ENCODE results near the gene NR3C2. TPM values are rescaled to one million over a fixed set of nuclear protein-coding genes. Genes with fewer than 3 reads are reported as not detected.

The NR3C2 gene
- total RNA-seq, 1 experiment from 2014 or later: 0.26 TPM

DNA sequence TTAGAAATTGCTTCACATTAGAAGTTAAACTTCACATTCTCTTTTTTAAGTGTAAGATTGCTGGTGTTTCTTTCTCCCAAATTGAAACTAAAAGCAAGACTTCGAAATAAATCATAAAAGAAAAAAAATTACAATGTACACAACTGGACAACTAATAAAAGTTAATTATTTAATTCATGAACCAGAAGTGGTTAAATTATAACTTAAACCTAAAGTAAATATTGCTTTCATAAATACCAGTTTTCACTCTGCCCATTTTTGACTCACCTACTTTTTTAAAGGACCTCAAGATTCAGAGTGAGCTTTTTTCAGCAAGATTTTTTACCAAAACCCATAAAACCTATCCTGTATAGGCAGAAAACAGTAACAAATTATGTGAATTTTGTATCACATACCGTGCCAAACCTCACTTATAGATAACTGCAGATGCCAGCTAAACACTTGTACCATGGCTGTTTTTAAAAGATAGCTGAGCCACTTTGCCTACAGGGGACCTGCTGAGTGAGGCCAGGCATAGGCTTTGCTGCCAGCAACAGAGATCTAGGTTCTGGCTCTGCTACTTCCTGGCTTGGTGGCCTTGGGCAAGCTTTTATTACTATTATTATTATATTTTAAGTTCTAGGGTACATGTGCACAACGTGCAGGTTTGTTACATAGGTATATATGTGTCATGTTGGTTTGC, 259.8 kb downstream of the NR3C2 start:
- intact Hi-C loops (cut with micrococcal nuclease; ENCODE audit: unreplicated experiment): no loop called here
- TF ChIP-seq, protein P1, sequence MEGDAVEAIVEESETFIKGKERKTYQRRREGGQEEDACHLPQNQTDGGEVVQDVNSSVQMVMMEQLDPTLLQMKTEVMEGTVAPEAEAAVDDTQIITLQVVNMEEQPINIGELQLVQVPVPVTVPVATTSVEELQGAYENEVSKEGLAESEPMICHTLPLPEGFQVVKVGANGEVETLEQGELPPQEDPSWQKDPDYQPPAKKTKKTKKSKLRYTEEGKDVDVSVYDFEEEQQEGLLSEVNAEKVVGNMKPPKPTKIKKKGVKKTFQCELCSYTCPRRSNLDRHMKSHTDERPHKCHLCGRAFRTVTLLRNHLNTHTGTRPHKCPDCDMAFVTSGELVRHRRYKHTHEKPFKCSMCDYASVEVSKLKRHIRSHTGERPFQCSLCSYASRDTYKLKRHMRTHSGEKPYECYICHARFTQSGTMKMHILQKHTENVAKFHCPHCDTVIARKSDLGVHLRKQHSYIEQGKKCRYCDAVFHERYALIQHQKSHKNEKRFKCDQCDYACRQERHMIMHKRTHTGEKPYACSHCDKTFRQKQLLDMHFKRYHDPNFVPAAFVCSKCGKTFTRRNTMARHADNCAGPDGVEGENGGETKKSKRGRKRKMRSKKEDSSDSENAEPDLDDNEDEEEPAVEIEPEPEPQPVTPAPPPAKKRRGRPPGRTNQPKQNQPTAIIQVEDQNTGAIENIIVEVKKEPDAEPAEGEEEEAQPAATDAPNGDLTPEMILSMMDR (IDR thresholded peaks at IDR 0.05): no peak
- TF ChIP-seq SIN3A (IDR thresholded peaks at IDR 0.05; ENCODE audit: borderline replicate concordance, insufficient read depth, low read depth, low read length) (no peak), REST (IDR thresholded peaks at IDR 0.05; ENCODE audit: insufficient read depth in 1 of 2, low read depth in 2 of 2, low read length in 1 of 2) (no peak), TCF7L2 (IDR thresholded peaks at IDR 0.05; ENCODE audit: low read depth, low read length) (no peak), POLR2AphosphoS5 (IDR thresholded peaks at IDR 0.05; ENCODE audit: low read depth, low read length) (no peak)
- Histone ChIP-seq H3K4me1 (ENCODE audit: control insufficient read depth, insufficient read depth, low read length) (no peaks in the 10 kb centered on the region), H3K36me3 (ENCODE audit: control insufficient read depth, insufficient read depth, low read length) (no peaks in the 10 kb centered on the region), H3K27me3 (ENCODE audit: control insufficient read depth, insufficient read depth, low read length) (no peaks in the 10 kb centered on the region), H3K9me3 (ENCODE audit: control insufficient read depth, insufficient read depth, low read depth, low read length) (no peaks in the 10 kb centered on the region), H3K4me3 (ENCODE audit: low read depth in 2 of 2, low read length in 2 of 2) (no peak overlapping the region), H3K27ac (ENCODE audit: low read length) (no peak overlapping the region)
- in situ Hi-C loops (cut with HindIII; ENCODE audit: low pct_unique_long_range_greater_than_20kb, low sequenced_read_pairs): no loop called here
- ATAC-seq: no peak
- no TSS peak for BruUV-seq (replicated peaks)
- ChIA-PET CTCF (no interaction called here), POLR2A (no interaction called here)
- DNase-seq (ENCODE audit: low read depth, low spot score): no peak

DNA sequence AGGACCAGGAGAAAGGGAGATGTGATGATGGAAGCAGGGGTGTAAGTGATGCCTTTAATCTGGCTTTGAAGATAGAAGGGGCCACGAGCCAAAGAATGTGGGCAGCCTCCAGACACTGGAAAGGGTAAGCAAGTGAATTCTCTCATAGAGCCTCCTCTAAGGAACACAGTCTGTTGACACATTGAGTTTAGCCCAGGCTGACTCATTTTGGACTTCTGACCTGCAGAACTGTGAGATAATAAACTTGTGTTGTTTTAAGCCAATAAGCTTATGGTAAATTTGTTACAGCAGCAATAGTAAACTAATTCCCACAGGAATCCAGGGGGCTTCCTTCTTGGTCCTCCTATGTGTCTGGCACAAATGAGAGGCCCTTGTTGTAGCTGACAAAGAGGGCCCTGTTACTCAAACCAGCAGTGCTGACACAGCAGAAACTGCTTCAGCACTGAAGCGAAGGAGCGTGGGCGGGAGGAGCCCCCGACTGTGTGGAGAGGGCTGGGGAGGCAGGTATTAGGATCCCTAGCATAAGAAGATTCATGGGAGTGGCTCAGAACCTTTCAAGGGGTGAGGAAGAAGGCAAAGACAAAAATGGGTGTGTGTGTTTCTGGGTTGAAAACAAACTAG, 268.7 kb downstream of the NR3C2 start:
- no peak for TF ChIP-seq REST (IDR thresholded peaks at IDR 0.05; ENCODE audit: insufficient read depth in 1 of 2, low read depth in 2 of 2, low read length in 1 of 2)
- TF ChIP-seq, protein P1 (IDR thresholded peaks at IDR 0.05): no peak
- TF ChIP-seq POLR2AphosphoS5 (IDR thresholded peaks at IDR 0.05; ENCODE audit: low read depth, low read length): no peak
- no peak for TF ChIP-seq TCF7L2 (IDR thresholded peaks at IDR 0.05; ENCODE audit: low read depth, low read length)
- TF ChIP-seq SIN3A (IDR thresholded peaks at IDR 0.05; ENCODE audit: borderline replicate concordance, insufficient read depth, low read depth, low read length): no peak
- DNase-seq (ENCODE audit: low read depth, low spot score): no peak
- in situ Hi-C loops (cut with HindIII; ENCODE audit: low pct_unique_long_range_greater_than_20kb, low sequenced_read_pairs): no loop called here
- POLR2A ChIA-PET: no interaction called here
- H3K27me3 ChIP-seq (ENCODE audit: control insufficient read depth, insufficient read depth, low read length): no peaks in the 10 kb centered on the region; the same call in 1 of the 2 replicates
- no peak overlapping the region for H3K27ac ChIP-seq (ENCODE audit: low read length)
- intact Hi-C loops (cut with micrococcal nuclease; ENCODE audit: unreplicated experiment): no loop called here
- CTCF ChIA-PET: no interaction called here
- H3K4me3 ChIP-seq (ENCODE audit: low read depth in 2 of 2, low read length in 2 of 2): no peak overlapping the region
- H3K36me3 ChIP-seq (ENCODE audit: control insufficient read depth, insufficient read depth, low read length): no peaks in the 10 kb centered on the region
- ATAC-seq: no peak
- no TSS peak for BruUV-seq (replicated peaks)
- no peaks in the 10 kb centered on the region for H3K9me3 ChIP-seq (ENCODE audit: control insufficient read depth, insufficient read depth, low read depth, low read length)
- no peaks in the 10 kb centered on the region for H3K4me1 ChIP-seq (ENCODE audit: control insufficient read depth, insufficient read depth, low read length)

Data from Panc1 (cell line).